Liver (tissue), 9 donors: Measurements from ENCODE around the gene SPTBN1. TPM values are rescaled to one million over a fixed set of nuclear protein-coding genes. Genes with fewer than 3 reads are reported as not detected.

Experiments used
- DNase-seq: peaks from one replicate; pipeline ENCODE4 v3.0.0-alpha.2; 2017; ENCODE audit warnings: low spot score
- H3K27ac ChIP-seq, 2 donors: one replicate each; pipeline ENCODE4 v1.7.0; 2013; ENCODE audit warnings: inconsistent platforms in 2 of 2, low read length in 2 of 2, control low read depth in 1 of 2, low read depth in 1 of 2, mild to moderate bottlenecking in 1 of 2
- H3K27me3 ChIP-seq, 4 donors: one replicate each; pipeline versions ENCODE4 v1.6.1 to v1.7.0; 2013; ENCODE audit warnings: low read length in 3 of 4, inconsistent platforms in 1 of 4, mild to moderate bottlenecking in 1 of 4, moderate library complexity in 1 of 4; ENCODE audit not compliant: control insufficient read depth in 4 of 4, insufficient read depth in 4 of 4
- H3K36me3 ChIP-seq, 4 donors: one replicate each; pipeline versions ENCODE4 v1.6.1 to v1.7.0; 2013; ENCODE audit warnings: low read length in 3 of 4, mild to moderate bottlenecking in 3 of 4, low read depth in 1 of 4, moderate library complexity in 1 of 4; ENCODE audit not compliant: control insufficient read depth in 4 of 4, insufficient read depth in 3 of 4
- H3K4me1 ChIP-seq, 4 donors: one replicate each; pipeline versions ENCODE4 v1.6.1 to v1.7.0; 2013; ENCODE audit warnings: low read length in 3 of 4, mild to moderate bottlenecking in 3 of 4, moderate library complexity in 1 of 4; ENCODE audit not compliant: control insufficient read depth in 4 of 4, insufficient read depth in 4 of 4
- H3K4me3 ChIP-seq, 3 donors: one replicate each; pipeline versions ENCODE4 v1.6.1 to v1.7.0; 2013; ENCODE audit warnings: low read length in 3 of 3, control low read depth in 1 of 3, low read depth in 1 of 3, mild to moderate bottlenecking in 1 of 3
- H3K9ac ChIP-seq, 2 donors: one replicate each; pipeline ENCODE4 v1.7.0; 2013; ENCODE audit warnings: low read length in 2 of 2, mild to moderate bottlenecking in 2 of 2, moderate library complexity in 2 of 2, control low read depth in 1 of 2, low read depth in 1 of 2
- H3K9me3 ChIP-seq, 4 donors: one replicate each; pipeline versions ENCODE4 v1.6.1 to v1.7.0; 2013; ENCODE audit warnings: low read length in 3 of 4; ENCODE audit not compliant: control insufficient read depth in 4 of 4
- ATF3 ChIP-seq: IDR thresholded peaks from 2 replicates; pipeline ENCODE4 v1.6.1; 2016; ENCODE audit warnings: antibody characterized with exemption
- FOXA1 ChIP-seq: IDR thresholded peaks from 2 replicates; pipeline ENCODE4 v1.6.1; 2016; ENCODE audit warnings: antibody characterized with exemption
- GABPA ChIP-seq, 2 donors: IDR thresholded peaks in 1 of 2; conservative IDR thresholded peaks in 1 of 2; 2 replicates each; pipeline ENCODE4 v1.6.1; 2016; ENCODE audit warnings: antibody characterized with exemption in 2 of 2, mild to moderate bottlenecking in 1 of 2, moderate library complexity in 1 of 2
- HNF4A ChIP-seq, 2 donors: conservative IDR thresholded peaks; 2 replicates each; pipeline ENCODE4 v1.6.1; 2016; ENCODE audit warnings: antibody characterized with exemption in 2 of 2, mild to moderate bottlenecking in 2 of 2
- HNF4G ChIP-seq: IDR thresholded peaks from 2 replicates; pipeline ENCODE4 v1.6.1; 2016; ENCODE audit warnings: antibody characterized with exemption
- JUND ChIP-seq, 2 donors: IDR thresholded peaks; 2 replicates each; pipeline ENCODE4 v1.6.1; 2016; ENCODE audit warnings: antibody characterized with exemption in 2 of 2
- MAX ChIP-seq: IDR thresholded peaks from 2 replicates; pipeline ENCODE4 v1.6.1; 2016; ENCODE audit warnings: antibody characterized with exemption
- NR2F2 ChIP-seq: IDR thresholded peaks from 2 replicates; pipeline ENCODE4 v1.6.1; 2016; ENCODE audit warnings: antibody characterized with exemption
- RAD21 ChIP-seq, 2 donors: IDR thresholded peaks; 2 replicates each; pipeline ENCODE4 v1.6.1; 2016; ENCODE audit warnings: antibody characterized with exemption in 2 of 2, mild to moderate bottlenecking in 2 of 2
- SP1 ChIP-seq: IDR thresholded peaks from 2 replicates; pipeline ENCODE4 v1.6.1; 2018; ENCODE audit warnings: antibody characterized with exemption, mild to moderate bottlenecking
- WGBS: extraction: QIAGEN DNeasy Blood & Tissue Kit; methylation state at CpG from one replicate; pipeline ENCODE4 v1.1.7; 2013; 5-methylcytosine and 5-hydroxymethylcytosine counted together
- polyA plus RNA-seq, 2 donors: library from polyadenylated mRNA; stranded (reverse) in 1 of 2; unstranded in 1 of 2; fragments of 200-250 nt in 1 of 2; fragments of >200 nt in 1 of 2; fragmentation: Nextera tagmentation in 1 of 2; extraction: Ambion mirVana in 1 of 2; gene quantifications; one replicate each; pipeline versions ENCODE4 v1.2.1 to v1.2.3, GENCODE V29; 2013 to 2015
- total RNA-seq, 2 donors: library from RNA; depleted of rRNA; stranded (reverse); fragments of >200 nt; gene quantifications; one replicate each; pipeline ENCODE4 v1.2.3, GENCODE V29; 2014
- TF ChIP-seq, protein P1 (sequence below): IDR thresholded peaks from 2 replicates; pipeline ENCODE4 v1.6.1; 2016; ENCODE audit warnings: antibody characterized with exemption, mild to moderate bottlenecking
- donor health status: healthy.
- donor health status: healthy.
- donor health status: healthy.
- donor health status: healthy.
- donor health status: healthy.

Gene SPTBN1
- total and polyA plus RNA-seq, 4 donors = 44.8 to 191 (median 75.9) TPM

GRCh38 chr2:54601339-54601738 is 145.2 kb downstream of the SPTBN1 start:
- TF ChIP-seq NR2F2 = no peak
- no peak for TF ChIP-seq JUND (IDR thresholded peaks at IDR 0.05)
- TF ChIP-seq HNF4A (conservative IDR thresholded peaks at IDR 0.05) = peak in 1 of 2 donors; percentile 20
- TF ChIP-seq RAD21 (IDR thresholded peaks at IDR 0.05) = peak; percentile 7 to 8
- TF ChIP-seq GABPA (IDR thresholded peaks at IDR 0.05 in 1 of 2, conservative IDR thresholded peaks at IDR 0.05 in 1 of 2) = no peak
- whole genome bisulfite sequencing = 15% methylated on average over 2 of the region's 2 CpGs
- no peaks in the 10 kb centered on the region for H3K27me3 ChIP-seq
- H3K9me3 ChIP-seq = no peaks in the 10 kb centered on the region
- H3K4me3 ChIP-seq = no peak overlapping the region
- H3K9ac ChIP-seq = no peak overlapping the region
- no peak for DNase-seq
- H3K27ac ChIP-seq = peak overlapping the region; percentile 9 to 85
- H3K36me3 ChIP-seq = peaks cover 0 to 3% (median 0%) of the 10 kb centered on the region in 4 donors
- H3K4me1 ChIP-seq = peaks cover 32 to 91% (median 88%) of the 10 kb centered on the region in 4 donors

DNA sequence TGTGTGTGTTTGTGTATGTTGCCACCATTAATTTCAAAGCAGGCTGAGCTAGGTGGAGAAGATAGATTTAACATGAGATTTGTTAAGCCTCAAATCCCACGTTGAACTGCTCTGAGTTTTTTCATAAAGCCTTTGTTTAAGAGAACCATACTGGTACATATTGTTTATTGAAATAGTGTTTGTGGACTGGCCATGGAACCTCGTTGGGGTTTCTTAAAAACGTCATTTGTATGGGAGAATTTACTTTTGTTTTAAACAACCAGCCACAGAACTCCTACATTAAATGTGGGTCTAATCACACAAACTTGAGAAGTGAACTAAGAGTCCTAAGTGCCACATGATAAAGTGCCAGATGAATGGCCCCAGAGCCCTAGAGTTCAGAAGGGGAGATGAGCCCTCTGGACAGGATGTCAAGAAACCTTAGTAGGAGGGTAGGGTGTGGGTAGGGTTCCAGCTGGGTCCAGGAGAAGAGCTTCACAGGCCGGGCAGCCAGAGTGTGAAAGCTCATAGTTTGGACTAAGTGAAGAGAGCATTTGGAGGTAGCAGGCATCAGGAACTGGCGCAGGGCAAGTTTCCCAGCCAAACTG is 146.7 kb downstream of the SPTBN1 start:
- 42% methylated on average over 5 of the region's 5 CpGs for WGBS

DNA sequence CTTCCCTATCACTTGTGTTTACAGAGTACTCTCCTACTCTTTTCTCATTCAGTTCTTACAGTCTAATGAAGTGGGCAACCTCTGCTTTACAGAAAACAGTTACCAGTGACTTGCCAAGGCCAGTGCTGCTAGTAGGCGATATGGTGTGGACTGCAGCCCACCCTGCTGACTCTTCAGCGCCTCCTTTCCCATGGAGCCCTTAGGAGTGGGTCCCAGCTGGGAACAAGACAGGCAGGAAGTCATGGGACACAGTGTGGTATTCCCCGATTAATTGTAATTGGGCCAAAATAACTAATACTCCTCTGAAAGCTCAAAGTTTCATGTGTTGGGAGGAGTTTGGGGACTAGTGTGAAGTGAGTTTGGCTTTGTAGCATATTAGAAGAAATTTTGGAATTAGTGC is 147.2 kb downstream of the SPTBN1 start:
- no peak for TF ChIP-seq HNF4G
- peak; percentile 35 for TF ChIP-seq SP1
- TF ChIP-seq JUND (IDR thresholded peaks at IDR 0.05) = peak in 1 of 2 donors; percentile 14
- TF ChIP-seq, protein P1, sequence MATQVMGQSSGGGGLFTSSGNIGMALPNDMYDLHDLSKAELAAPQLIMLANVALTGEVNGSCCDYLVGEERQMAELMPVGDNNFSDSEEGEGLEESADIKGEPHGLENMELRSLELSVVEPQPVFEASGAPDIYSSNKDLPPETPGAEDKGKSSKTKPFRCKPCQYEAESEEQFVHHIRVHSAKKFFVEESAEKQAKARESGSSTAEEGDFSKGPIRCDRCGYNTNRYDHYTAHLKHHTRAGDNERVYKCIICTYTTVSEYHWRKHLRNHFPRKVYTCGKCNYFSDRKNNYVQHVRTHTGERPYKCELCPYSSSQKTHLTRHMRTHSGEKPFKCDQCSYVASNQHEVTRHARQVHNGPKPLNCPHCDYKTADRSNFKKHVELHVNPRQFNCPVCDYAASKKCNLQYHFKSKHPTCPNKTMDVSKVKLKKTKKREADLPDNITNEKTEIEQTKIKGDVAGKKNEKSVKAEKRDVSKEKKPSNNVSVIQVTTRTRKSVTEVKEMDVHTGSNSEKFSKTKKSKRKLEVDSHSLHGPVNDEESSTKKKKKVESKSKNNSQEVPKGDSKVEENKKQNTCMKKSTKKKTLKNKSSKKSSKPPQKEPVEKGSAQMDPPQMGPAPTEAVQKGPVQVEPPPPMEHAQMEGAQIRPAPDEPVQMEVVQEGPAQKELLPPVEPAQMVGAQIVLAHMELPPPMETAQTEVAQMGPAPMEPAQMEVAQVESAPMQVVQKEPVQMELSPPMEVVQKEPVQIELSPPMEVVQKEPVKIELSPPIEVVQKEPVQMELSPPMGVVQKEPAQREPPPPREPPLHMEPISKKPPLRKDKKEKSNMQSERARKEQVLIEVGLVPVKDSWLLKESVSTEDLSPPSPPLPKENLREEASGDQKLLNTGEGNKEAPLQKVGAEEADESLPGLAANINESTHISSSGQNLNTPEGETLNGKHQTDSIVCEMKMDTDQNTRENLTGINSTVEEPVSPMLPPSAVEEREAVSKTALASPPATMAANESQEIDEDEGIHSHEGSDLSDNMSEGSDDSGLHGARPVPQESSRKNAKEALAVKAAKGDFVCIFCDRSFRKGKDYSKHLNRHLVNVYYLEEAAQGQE = peak; percentile 13
- TF ChIP-seq MAX = peak; percentile 54
- TF ChIP-seq HNF4A (conservative IDR thresholded peaks at IDR 0.05) = peak; percentile 40 to 47
- TF ChIP-seq FOXA1 = no peak
- peak in 1 of 2 donors; percentile 34 for TF ChIP-seq RAD21 (IDR thresholded peaks at IDR 0.05)
- TF ChIP-seq NR2F2 = no peak
- no peak overlapping the region for H3K4me3 ChIP-seq
- H3K36me3 ChIP-seq = peaks cover 0 to 3% (median 0%) of the 10 kb centered on the region in 4 donors
- DNase-seq = no peak
- 38% methylated on average over 3 of the region's 3 CpGs for WGBS
- no peaks in the 10 kb centered on the region for H3K9me3 ChIP-seq
- peaks cover 27 to 71% (median 68%) of the 10 kb centered on the region in 4 donors for H3K4me1 ChIP-seq
- H3K9ac ChIP-seq = peak overlapping the region in 1 of 2 donors; percentile 52
- H3K27me3 ChIP-seq = no peaks in the 10 kb centered on the region
- peak overlapping the region; percentile 85 for H3K27ac ChIP-seq

More for the DNA sequence above, 146.7 kb downstream of the SPTBN1 start:
- Histone ChIP-seq H3K9ac (peak overlapping the region in 1 of 2 donors; percentile 37), H3K4me1 (peaks cover 27 to 76% (median 73%) of the 10 kb centered on the region in 4 donors), H3K27ac (peak overlapping the region; percentile 85), H3K4me3 (no peak overlapping the region), H3K9me3 (no peaks in the 10 kb centered on the region), H3K27me3 (no peaks in the 10 kb centered on the region), H3K36me3 (peaks cover 0 to 3% (median 0%) of the 10 kb centered on the region in 4 donors)
- TF ChIP-seq ATF3 = no peak
- TF ChIP-seq GABPA (IDR thresholded peaks at IDR 0.05 in 1 of 2, conservative IDR thresholded peaks at IDR 0.05 in 1 of 2) = no peak
- TF ChIP-seq NR2F2 = no peak
- DNase-seq = no peak
